ENCODE measurements around the gene SLC28A2. TPM values are rescaled to one million over a fixed set of nuclear protein-coding genes. Genes with fewer than 3 reads are reported as not detected.

SLC28A2 gene
- total RNA-seq, 1 experiment from 2014 or later = not detected

- Histone ChIP-seq H3F3A (ENCODE audit: low read length, unreplicated experiment) (no peaks in the 10 kb centered on the region), H3K36me3 (ENCODE audit: low read depth, low read length) (no peaks in the 10 kb centered on the region), H3K9ac (ENCODE audit: low read length) (no peak overlapping the region), H3K27me3 (ENCODE audit: low read length) (no peaks in the 10 kb centered on the region), H3K27ac (ENCODE audit: low read length) (no peak overlapping the region), H2AFZ (ENCODE audit: low read length) (no peak overlapping the region), H3K4me1 (ENCODE audit: insufficient read depth, low read length) (no peaks in the 10 kb centered on the region), H3K4me3 (ENCODE audit: low read length) (no peak overlapping the region), H3K9me3 (ENCODE audit: low read length) (no peaks in the 10 kb centered on the region), H3K9me2 (replicated peaks; ENCODE audit: low read length) (no peaks in the 10 kb centered on the region), H4K20me1 (ENCODE audit: low read length) (no peaks in the 10 kb centered on the region), H3K79me2 (ENCODE audit: low read length) (no peaks in the 10 kb centered on the region), H3K4me2 (ENCODE audit: low read length) (no peak overlapping the region)
- intact Hi-C loops (cut with micrococcal nuclease) = no loop called here
- no peak for DNase-seq
- ChIA-PET POLR2A (ENCODE audit: unreplicated experiment) (no interaction called here), CTCF (no interaction called here)
- TF ChIP-seq CTCF (conservative IDR thresholded peaks at IDR 0.05; ENCODE audit: low read depth, low read length) (no peak), EZH2phosphoT487 (IDR thresholded peaks at IDR 0.05; ENCODE audit: borderline replicate concordance, low read length) (no peak), EZH2 (IDR thresholded peaks at IDR 0.05; ENCODE audit: low read length, unreplicated experiment) (no peak)
- BruUV-seq (replicated peaks) = no TSS peak
- no peak for ATAC-seq
These were observed 27.3 kb upstream of the SLC28A2 start for GRCh38 chr15:45224621-45225217.

GRCh38 chr15:45225506-45226273 is 26.3 kb upstream of the SLC28A2 start:
- no peak overlapping the region for H3K27ac ChIP-seq (ENCODE audit: low read length)
- no peak for DNase-seq
- no peaks in the 10 kb centered on the region for H3K36me3 ChIP-seq (ENCODE audit: low read depth, low read length)
- no peak overlapping the region for H3K4me2 ChIP-seq (ENCODE audit: low read length)
- POLR2A ChIA-PET (ENCODE audit: unreplicated experiment) = no interaction called here
- H3K27me3 ChIP-seq (ENCODE audit: low read length) = no peaks in the 10 kb centered on the region
- no peak overlapping the region for H2AFZ ChIP-seq (ENCODE audit: low read length)
- H3K9me2 ChIP-seq (replicated peaks; ENCODE audit: low read length) = no peaks in the 10 kb centered on the region
- intact Hi-C loops (cut with micrococcal nuclease) = no loop called here
- H3K4me1 ChIP-seq (ENCODE audit: insufficient read depth, low read length) = no peaks in the 10 kb centered on the region
- no peak for ATAC-seq
- no peaks in the 10 kb centered on the region for H3K9me3 ChIP-seq (ENCODE audit: low read length)
- no peaks in the 10 kb centered on the region for H4K20me1 ChIP-seq (ENCODE audit: low read length)
- H3K79me2 ChIP-seq (ENCODE audit: low read length) = no peaks in the 10 kb centered on the region
- TF ChIP-seq EZH2phosphoT487 (IDR thresholded peaks at IDR 0.05; ENCODE audit: borderline replicate concordance, low read length) (no peak), CTCF (conservative IDR thresholded peaks at IDR 0.05; ENCODE audit: low read depth, low read length) (0 out of 2 replicates have a peak, but pooled peaks have one; percentile 14)
- no peaks in the 10 kb centered on the region for H3F3A ChIP-seq (ENCODE audit: low read length, unreplicated experiment)
- BruUV-seq (replicated peaks) = no TSS peak
- no peak overlapping the region for H3K9ac ChIP-seq (ENCODE audit: low read length)
- no peak overlapping the region for H3K4me3 ChIP-seq (ENCODE audit: low read length)
- CTCF ChIA-PET = no interaction called here

DNA sequence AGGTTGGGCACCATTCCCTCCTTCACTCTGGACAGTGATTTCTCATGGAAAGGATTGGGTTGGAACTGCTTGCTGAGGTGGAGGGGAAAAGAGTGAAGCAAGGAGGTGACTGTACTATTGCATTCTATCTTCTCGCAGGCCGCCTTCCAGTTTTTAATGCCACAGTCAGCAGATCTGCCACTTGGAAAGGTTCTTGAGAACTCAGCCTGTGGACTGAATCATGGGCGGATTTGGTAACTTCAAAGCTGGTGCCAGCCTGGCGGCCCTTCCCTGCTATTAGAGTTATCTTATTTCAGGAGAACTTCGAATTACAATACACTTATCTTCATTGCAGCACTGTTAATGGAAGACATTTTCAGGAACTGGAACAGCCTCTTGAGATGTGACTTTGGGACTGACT is 23.1 kb upstream of the SLC28A2 start:
- intact Hi-C loops (cut with micrococcal nuclease) = no loop called here
- BruUV-seq (replicated peaks) = no TSS peak

More for the DNA sequence above, 23.1 kb upstream of the SLC28A2 start:
- Histone ChIP-seq H3K27me3 (ENCODE audit: low read length) (no peaks in the 10 kb centered on the region), H4K20me1 (ENCODE audit: low read length) (no peaks in the 10 kb centered on the region), H3K4me1 (ENCODE audit: insufficient read depth, low read length) (no peaks in the 10 kb centered on the region), H3K4me3 (ENCODE audit: low read length) (no peak overlapping the region), H3K79me2 (ENCODE audit: low read length) (no peaks in the 10 kb centered on the region), H3K36me3 (ENCODE audit: low read depth, low read length) (no peaks in the 10 kb centered on the region), H3K4me2 (ENCODE audit: low read length) (no peak overlapping the region), H3K9ac (ENCODE audit: low read length) (no peak overlapping the region), H3F3A (ENCODE audit: low read length, unreplicated experiment) (no peaks in the 10 kb centered on the region), H3K9me3 (ENCODE audit: low read length) (no peaks in the 10 kb centered on the region), H3K27ac (ENCODE audit: low read length) (no peak overlapping the region), H2AFZ (ENCODE audit: low read length) (no peak overlapping the region), H3K9me2 (replicated peaks; ENCODE audit: low read length) (no peaks in the 10 kb centered on the region)
- ChIA-PET CTCF (no interaction called here), POLR2A (ENCODE audit: unreplicated experiment) (no interaction called here)
- no peak for ATAC-seq
- no peak for DNase-seq
- TF ChIP-seq EZH2 (IDR thresholded peaks at IDR 0.05; ENCODE audit: low read length, unreplicated experiment) (no peak), CTCF (conservative IDR thresholded peaks at IDR 0.05; ENCODE audit: low read depth, low read length) (no peak), EZH2phosphoT487 (IDR thresholded peaks at IDR 0.05; ENCODE audit: borderline replicate concordance, low read length) (no peak)

Measured in PC-3 (cell line).